Large intestine (tissue), 3 donors: ENCODE results near the gene REV3L. TPM values are rescaled to one million over a fixed set of nuclear protein-coding genes. Genes with fewer than 3 reads are reported as not detected.
A peak's percentile ranks its signal among the peaks of the same experiment; 100 is the strongest.

Experiments used
- DNase-seq, 2 donors: peaks; one replicate each; pipeline versions ENCODE4 v3.0.0 to v3.0.0-alpha.2; 2013
- H3K27ac ChIP-seq: one replicate; pipeline ENCODE4 v1.5.1; 2013; ENCODE audit warnings: low read length
- H3K27me3 ChIP-seq: 2 replicates; pipeline ENCODE4 v1.6.1; 2013; ENCODE audit warnings: low read length; ENCODE audit not compliant: control insufficient read depth, insufficient read depth
- H3K36me3 ChIP-seq: 2 replicates; pipeline ENCODE4 v1.6.1; 2013; ENCODE audit warnings: low read length; ENCODE audit not compliant: control insufficient read depth, insufficient read depth
- H3K4me1 ChIP-seq: one replicate; pipeline ENCODE4 v1.6.1; 2013; ENCODE audit warnings: low read length; ENCODE audit not compliant: control insufficient read depth, insufficient read depth
- H3K4me3 ChIP-seq: one replicate; pipeline ENCODE4 v1.5.1; 2013; ENCODE audit warnings: low read length
- H3K9me3 ChIP-seq: one replicate; pipeline ENCODE4 v1.6.1; 2013; ENCODE audit warnings: mild to moderate bottlenecking, low read depth, low read length, moderate library complexity; ENCODE audit not compliant: control insufficient read depth
- WGBS: methylation state at CpG from one replicate; pipeline ENCODE4 v1.1.5; 2013; ENCODE audit warnings: low lambda C conversion rate; ENCODE audit not compliant: insufficient coverage; 5-methylcytosine and 5-hydroxymethylcytosine counted together
- polyA plus RNA-seq: library from polyadenylated mRNA; unstranded; fragments of 120-200 nt; gene quantifications from one replicate; pipeline ENCODE4 v1.2.1, GENCODE V29; 2013

Gene REV3L
- polyA plus RNA-seq, 1 donor, result 23.2 TPM

DNA sequence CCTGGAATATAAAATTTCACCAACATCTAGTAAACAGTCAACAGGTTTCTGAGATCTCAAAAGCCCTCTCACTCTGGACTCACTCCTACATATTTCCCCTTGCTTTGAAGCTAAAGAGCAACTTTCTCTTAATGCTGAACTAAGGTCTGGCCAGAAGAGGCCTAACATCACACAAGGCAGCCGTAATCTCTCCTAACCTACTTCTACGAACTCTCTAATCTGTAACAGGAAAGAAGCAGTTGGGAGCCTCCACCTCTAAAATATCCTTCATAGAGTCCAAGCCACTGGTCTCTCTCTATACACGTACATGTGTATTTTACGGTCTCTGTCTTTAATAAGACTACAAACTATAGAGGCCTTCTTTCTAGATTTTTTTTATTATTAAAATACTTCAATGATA is 72.0 kb downstream of the REV3L start:
- DNase-seq, result no peak
- no peaks in the 10 kb centered on the region for H3K9me3 ChIP-seq
- no peak overlapping the region for H3K4me3 ChIP-seq
- peaks cover 28% of the 10 kb centered on the region for H3K36me3 ChIP-seq
- H3K27ac ChIP-seq, result no peak overlapping the region
- no peaks in the 10 kb centered on the region for H3K4me1 ChIP-seq
- H3K27me3 ChIP-seq, result no peaks in the 10 kb centered on the region
- WGBS, result 100% methylated on average over 4 of the region's 4 CpGs

DNA sequence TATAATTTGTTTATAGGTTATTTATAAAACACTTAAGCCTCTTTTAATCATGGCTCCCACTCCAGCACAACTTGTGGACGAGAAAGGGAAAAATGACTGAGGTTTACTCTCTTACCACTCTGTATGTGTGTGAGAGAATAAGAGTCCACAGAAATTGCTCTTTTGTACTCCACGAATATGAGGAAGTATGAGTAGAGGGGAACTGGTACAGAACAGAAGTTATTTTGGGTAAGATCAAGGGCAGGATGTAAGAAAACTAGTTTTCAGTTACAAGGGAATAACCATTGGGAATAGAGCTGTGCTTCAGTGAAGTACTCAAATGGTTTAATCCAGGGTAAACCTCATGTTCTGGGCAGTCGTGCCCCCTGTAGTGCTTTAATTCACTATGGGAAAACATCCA is 72.6 kb downstream of the REV3L start:
- no peak overlapping the region for H3K27ac ChIP-seq
- H3K36me3 ChIP-seq, result peaks cover 28% of the 10 kb centered on the region
- H3K27me3 ChIP-seq, result no peaks in the 10 kb centered on the region
- no peaks in the 10 kb centered on the region for H3K9me3 ChIP-seq
- 100% methylated on average over 1 of the region's 3 CpGs for WGBS
- no peak overlapping the region for H3K4me3 ChIP-seq
- H3K4me1 ChIP-seq, result no peaks in the 10 kb centered on the region
- no peak for DNase-seq

DNA sequence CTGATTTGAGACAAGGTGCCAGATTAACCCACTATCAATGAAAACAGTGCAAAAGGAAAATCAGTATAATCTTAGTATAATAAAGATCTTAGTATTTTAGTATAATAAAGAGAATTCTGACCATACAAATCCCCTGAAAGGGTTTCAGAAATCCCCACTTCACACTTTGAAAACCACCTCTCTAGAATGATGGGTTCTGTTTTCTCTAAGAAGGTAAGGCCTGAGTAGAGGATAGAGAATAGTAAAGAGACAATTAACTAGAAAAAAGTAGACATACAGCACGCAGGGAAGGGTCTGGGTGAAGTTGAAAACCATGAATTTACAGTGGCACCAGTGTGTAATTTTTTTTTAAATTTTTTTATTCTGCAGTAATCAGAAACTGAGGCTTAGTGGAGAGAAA is 73.6 kb downstream of the REV3L start:
- Histone ChIP-seq H3K4me3 (no peak overlapping the region), H3K9me3 (no peaks in the 10 kb centered on the region), H3K27me3 (no peaks in the 10 kb centered on the region), H3K27ac (no peak overlapping the region), H3K4me1 (no peaks in the 10 kb centered on the region), H3K36me3 (peaks cover 28% of the 10 kb centered on the region)
- WGBS, result no CpG with 5 or more reads among the region's 1 CpG
- no peak for DNase-seq

DNA sequence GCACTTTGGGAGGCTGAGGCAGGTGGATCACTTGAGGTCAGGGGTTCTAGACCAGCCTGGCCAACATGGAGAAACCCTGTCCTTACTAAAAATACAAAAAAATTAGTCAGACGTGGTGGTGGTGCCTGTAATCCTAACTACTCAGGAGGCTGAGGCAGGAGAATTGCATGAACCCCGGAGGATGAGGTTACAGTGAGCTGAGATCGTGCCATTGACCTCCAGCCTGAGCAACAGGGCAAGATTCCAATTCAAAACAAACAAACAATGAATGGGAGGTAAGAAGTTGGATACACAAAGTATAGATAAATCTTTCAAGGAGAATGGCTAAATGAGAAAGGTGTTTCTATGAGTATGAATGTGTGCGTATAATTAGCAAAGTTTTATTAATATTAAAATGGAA is 75.3 kb downstream of the REV3L start:
- DNase-seq, result no peak
- Histone ChIP-seq H3K9me3 (no peaks in the 10 kb centered on the region), H3K36me3 (peaks cover 41% of the 10 kb centered on the region), H3K4me1 (no peaks in the 10 kb centered on the region), H3K27me3 (no peaks in the 10 kb centered on the region), H3K27ac (no peak overlapping the region), H3K4me3 (no peak overlapping the region)
- 90% methylated on average over 2 of the region's 4 CpGs for WGBS

DNA sequence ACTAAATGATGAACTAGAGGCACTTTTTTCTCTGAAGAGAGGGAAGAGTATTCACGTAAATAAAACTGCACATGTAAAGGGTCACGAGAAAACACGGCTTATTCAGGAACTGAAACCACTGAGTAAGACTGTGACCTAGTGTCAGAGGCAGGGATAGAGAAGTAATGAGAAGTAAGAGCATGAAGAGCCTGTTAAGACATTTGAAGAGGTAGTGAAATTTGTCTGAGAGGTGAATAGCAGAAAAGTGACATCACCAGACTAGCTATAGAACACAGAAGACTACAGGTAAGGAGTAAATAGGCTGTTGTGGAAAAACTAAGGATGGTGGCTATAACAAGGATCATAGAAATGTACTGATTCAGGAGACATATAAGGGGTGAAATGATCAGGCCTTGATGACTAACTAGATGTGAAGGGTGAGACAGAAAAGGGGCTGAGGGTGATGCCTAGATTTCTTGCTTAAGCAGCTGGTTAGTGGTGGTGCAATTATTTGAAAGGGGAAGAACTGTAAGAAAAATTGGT is 76.8 kb downstream of the REV3L start:
- Histone ChIP-seq H3K27me3 (no peaks in the 10 kb centered on the region), H3K4me1 (no peaks in the 10 kb centered on the region), H3K36me3 (peaks cover 51% of the 10 kb centered on the region), H3K27ac (no peak overlapping the region), H3K9me3 (no peaks in the 10 kb centered on the region), H3K4me3 (no peak overlapping the region)
- peak in 1 of 2 donors; percentile 8 for DNase-seq
- 100% methylated on average over 1 of the region's 3 CpGs for WGBS

DNA sequence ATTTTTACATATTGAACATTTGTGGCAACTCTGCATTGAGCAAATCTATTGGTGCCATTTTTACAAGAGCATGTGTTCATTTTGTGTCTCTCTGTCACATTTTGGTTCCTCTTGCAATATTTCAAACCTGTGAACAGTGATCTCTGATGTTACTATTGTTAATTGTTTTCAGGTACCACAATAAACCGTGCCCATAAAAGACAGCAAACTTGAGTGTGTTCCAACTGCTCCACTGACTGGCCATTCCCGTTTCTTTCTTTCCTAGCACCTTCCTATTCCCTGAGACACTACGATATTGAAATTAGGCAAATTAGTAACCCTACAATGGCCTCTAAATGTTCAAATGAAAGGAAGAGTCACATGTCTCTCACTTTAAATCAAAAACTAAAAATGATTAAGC is 79.6 kb downstream of the REV3L start:
- 100% methylated on average over 2 of the region's 3 CpGs for WGBS
- DNase-seq, result no peak
- Histone ChIP-seq H3K4me3 (no peak overlapping the region), H3K36me3 (peaks cover 48% of the 10 kb centered on the region), H3K4me1 (no peaks in the 10 kb centered on the region), H3K27me3 (no peaks in the 10 kb centered on the region), H3K27ac (no peak overlapping the region), H3K9me3 (no peaks in the 10 kb centered on the region)

DNA sequence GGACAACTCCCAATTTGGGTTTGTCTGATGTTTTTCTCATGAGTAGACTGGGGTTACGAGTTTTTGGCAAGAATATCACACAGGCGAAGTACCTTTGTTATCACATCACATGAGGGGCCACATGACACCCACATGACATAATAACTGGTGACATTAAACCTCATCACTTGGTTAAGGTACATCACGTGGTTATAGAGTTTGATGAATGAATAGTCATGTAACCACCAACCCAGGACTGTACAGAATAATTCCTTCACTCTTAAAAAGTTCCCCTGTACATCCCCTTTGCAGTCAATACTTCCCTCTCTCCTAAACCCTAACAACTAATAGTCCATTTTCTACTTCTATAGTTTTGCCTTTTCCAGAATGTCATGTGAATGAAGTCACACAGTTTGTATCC is 83.4 kb downstream of the REV3L start:
- Histone ChIP-seq H3K27ac (no peak overlapping the region), H3K4me3 (no peak overlapping the region), H3K4me1 (no peaks in the 10 kb centered on the region), H3K9me3 (no peaks in the 10 kb centered on the region), H3K27me3 (no peaks in the 10 kb centered on the region), H3K36me3 (peaks cover 44% of the 10 kb centered on the region)
- WGBS, result no CpG with 5 or more reads among the region's 3 CpGs
- DNase-seq, result no peak

DNA sequence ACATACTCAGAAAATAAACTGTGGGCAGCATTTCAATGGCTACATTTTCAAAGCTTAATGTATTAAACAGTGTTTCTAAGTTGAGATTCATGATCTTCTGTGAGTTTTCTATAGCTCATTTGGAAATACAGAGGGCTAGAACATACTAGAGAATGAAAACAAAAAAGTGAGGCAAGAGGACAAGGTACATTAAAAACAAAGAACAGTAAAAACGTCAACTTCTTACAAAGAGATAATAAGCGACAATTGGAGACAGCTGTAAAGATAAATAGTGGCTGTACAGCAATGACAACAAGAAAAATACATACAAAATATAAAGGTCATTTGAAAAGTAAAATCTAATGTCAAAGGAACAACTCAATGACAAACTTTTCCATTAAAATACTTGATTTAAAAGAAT is 94.3 kb downstream of the REV3L start:
- peaks cover 2% of the 10 kb centered on the region for H3K4me1 ChIP-seq
- H3K36me3 ChIP-seq, result peaks cover 15% of the 10 kb centered on the region
- H3K27ac ChIP-seq, result no peak overlapping the region
- H3K4me3 ChIP-seq, result no peak overlapping the region
- H3K9me3 ChIP-seq, result no peaks in the 10 kb centered on the region
- no peaks in the 10 kb centered on the region for H3K27me3 ChIP-seq
- WGBS, result 33% methylated on average over 1 of the region's 2 CpGs
- peak; percentile 17 to 66 for DNase-seq

DNA sequence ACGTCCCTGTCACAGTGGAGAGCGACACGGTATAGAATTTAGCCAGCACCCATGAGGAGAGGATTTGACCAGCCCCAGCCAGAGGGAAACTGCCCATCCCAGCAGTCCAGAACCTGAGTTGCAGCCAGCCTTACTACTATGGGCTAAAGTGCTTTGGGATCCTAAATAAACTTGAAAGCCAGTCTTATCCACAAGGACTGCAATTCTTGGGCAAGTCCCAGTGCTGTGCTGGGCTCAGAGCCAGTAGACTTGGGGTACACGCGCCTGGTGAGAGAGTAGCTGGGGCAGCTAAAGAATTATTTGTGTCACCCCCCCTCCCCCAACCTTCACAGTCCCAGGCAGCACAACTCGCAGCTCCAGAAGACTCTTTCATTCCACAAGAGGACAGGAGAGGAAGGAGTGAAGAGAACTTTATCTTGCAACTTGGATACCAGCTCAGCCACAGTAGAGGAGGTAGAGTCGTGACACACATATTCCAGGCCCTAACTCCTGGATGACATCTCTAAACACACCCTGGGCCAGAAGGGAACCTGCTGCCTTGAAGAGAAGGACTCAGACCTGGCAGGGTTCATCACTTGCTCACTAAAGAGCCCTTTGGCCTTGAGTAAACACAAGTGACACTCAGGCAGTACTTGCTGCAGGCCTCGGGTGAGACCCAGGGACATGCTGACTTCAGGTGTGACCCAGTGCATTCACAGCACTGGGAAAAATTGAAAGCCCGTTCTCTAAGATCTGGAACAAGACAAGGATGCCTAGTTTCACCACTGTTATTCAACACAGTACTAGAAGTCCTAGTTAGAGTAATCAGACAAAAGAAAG is 100.3 kb downstream of the REV3L start:
- H3K4me1 ChIP-seq, result no peaks in the 10 kb centered on the region
- no peak overlapping the region for H3K4me3 ChIP-seq
- H3K36me3 ChIP-seq, result peaks cover 26% of the 10 kb centered on the region
- no peaks in the 10 kb centered on the region for H3K27me3 ChIP-seq
- H3K27ac ChIP-seq, result no peak overlapping the region
- no peaks in the 10 kb centered on the region for H3K9me3 ChIP-seq
- DNase-seq, result peak in 1 of 2 donors; percentile 7
- no CpG with 5 or more reads among the region's 9 CpGs for whole genome bisulfite sequencing

DNA sequence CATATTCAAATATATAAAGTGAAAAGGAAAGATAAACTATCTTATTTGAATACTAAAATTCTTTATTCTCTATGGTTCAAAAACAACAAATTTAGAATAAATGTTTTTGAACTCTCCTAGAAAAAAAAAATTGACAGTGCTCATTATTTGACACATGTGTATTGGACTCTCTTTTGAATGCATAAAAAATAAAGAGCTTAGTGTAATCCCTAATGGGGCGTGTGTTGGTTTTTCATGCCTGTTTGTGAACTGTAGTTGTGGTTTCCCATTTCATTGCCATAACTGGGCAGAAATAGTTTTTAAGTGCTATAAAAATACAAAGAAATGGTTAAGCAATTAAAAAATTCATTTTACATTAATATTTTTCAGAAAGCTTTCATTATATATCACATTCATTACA is 101.3 kb downstream of the REV3L start:
- DNase-seq, result no peak
- 100% methylated on average over 1 of the region's 1 CpG for WGBS
- no peaks in the 10 kb centered on the region for H3K4me1 ChIP-seq
- no peaks in the 10 kb centered on the region for H3K9me3 ChIP-seq
- no peak overlapping the region for H3K4me3 ChIP-seq
- no peaks in the 10 kb centered on the region for H3K27me3 ChIP-seq
- peaks cover 26% of the 10 kb centered on the region for H3K36me3 ChIP-seq
- H3K27ac ChIP-seq, result no peak overlapping the region

DNA sequence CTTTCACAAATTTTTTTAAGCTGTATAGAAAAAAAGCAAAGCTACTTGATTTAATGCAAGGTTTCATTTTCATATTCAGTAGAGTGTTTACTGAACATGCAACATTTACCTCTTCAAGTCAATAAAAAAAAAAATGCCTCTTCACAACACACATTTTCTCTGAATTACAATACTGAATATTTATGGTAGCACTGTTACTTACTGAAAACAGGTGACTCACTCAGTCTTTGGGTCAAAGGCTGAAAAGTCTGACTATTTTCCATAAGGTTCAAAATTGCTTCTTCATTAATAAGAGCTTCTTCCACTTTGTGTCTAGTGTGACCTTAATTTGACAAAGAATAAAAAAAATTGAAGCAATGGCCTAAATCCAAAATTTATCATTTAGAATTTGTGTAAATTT is 101.9 kb downstream of the REV3L start:
- Histone ChIP-seq H3K27me3 (no peaks in the 10 kb centered on the region), H3K4me3 (no peak overlapping the region), H3K9me3 (no peaks in the 10 kb centered on the region), H3K27ac (no peak overlapping the region), H3K36me3 (peaks cover 26% of the 10 kb centered on the region), H3K4me1 (no peaks in the 10 kb centered on the region)
- DNase-seq, result peak in 1 of 2 donors; percentile 27
